ENCODE measurements around the gene PYGM.

Gene PYGM

GRCh38 chr11:64796047-64796756 is 36.4 kb upstream of the PYGM start:
- DNase-seq: no peak
- no peak overlapping the region for H2BK12ac ChIP-seq (ENCODE audit: low read length)
- no peak overlapping the region for H3K27ac ChIP-seq (ENCODE audit: low read depth, low read length)
- no peaks in the 10 kb centered on the region for H3K79me1 ChIP-seq (ENCODE audit: low read length)
- H3K18ac ChIP-seq (ENCODE audit: low read length): no peak overlapping the region
- no peaks in the 10 kb centered on the region for H3K4me1 ChIP-seq (ENCODE audit: control insufficient read depth in 1 of 2, insufficient read depth in 2 of 2, low read length in 2 of 2)
- no peak overlapping the region for H3K14ac ChIP-seq (ENCODE audit: low read length)
- no peak overlapping the region for H4K8ac ChIP-seq (ENCODE audit: low read depth, low read length)
- no peaks in the 10 kb centered on the region for H3K27me3 ChIP-seq (ENCODE audit: insufficient read depth, low read length)
- no peak overlapping the region for H3K9ac ChIP-seq (ENCODE audit: low read length)
- H3K4me3 ChIP-seq (ENCODE audit: low read depth, low read length): no peak overlapping the region
- no CpG with 5 or more reads among the region's 19 CpGs for WGBS (ENCODE audit: extremely low coverage, insufficient coverage, insufficient read length)
- no peaks in the 10 kb centered on the region for H3K79me2 ChIP-seq (ENCODE audit: control insufficient read depth, insufficient read depth, low read length, poor library complexity)
- H4K91ac ChIP-seq (ENCODE audit: low read depth, low read length): no peak overlapping the region
- no peak overlapping the region for H4K12ac ChIP-seq (ENCODE audit: low read depth, low read length)
- H3K23ac ChIP-seq (ENCODE audit: low read length): no peak overlapping the region
- no peak overlapping the region for H2BK120ac ChIP-seq (ENCODE audit: insufficient read depth, low read length, poor library complexity)
- H2BK5ac ChIP-seq (ENCODE audit: low read depth, low read length, poor library complexity): no peak overlapping the region
- no peak overlapping the region for H2AK5ac ChIP-seq (ENCODE audit: low read length)
- H3K4me2 ChIP-seq (ENCODE audit: low read length): no peak overlapping the region
- H3K36me3 ChIP-seq (ENCODE audit: control insufficient read depth in 1 of 2, insufficient read depth in 2 of 2, low read length in 2 of 2): peaks cover 37 to 38% of the 10 kb centered on the region in 2 experiments
- H3K9me3 ChIP-seq (ENCODE audit: insufficient read depth, low read depth, low read length): no peaks in the 10 kb centered on the region
- H2AFZ ChIP-seq (ENCODE audit: insufficient read depth, low read length, poor library complexity): no peak overlapping the region
- H3K4ac ChIP-seq (ENCODE audit: low read depth, low read length): no peak overlapping the region

- DNase-seq: no peak
- Histone ChIP-seq H3K79me2 (ENCODE audit: control insufficient read depth, insufficient read depth, low read length, poor library complexity) (no peaks in the 10 kb centered on the region), H3K27ac (ENCODE audit: low read depth, low read length) (no peak overlapping the region), H3K4ac (ENCODE audit: low read depth, low read length) (no peak overlapping the region), H2BK12ac (ENCODE audit: low read length) (no peak overlapping the region), H3K23ac (ENCODE audit: low read length) (no peak overlapping the region), H3K36me3 (ENCODE audit: control insufficient read depth in 1 of 2, insufficient read depth in 2 of 2, low read length in 2 of 2) (peaks cover 43 to 44% of the 10 kb centered on the region in 2 experiments), H3K27me3 (ENCODE audit: insufficient read depth, low read length) (no peaks in the 10 kb centered on the region), H3K79me1 (ENCODE audit: low read length) (no peaks in the 10 kb centered on the region), H3K14ac (ENCODE audit: low read length) (no peak overlapping the region), H2AK5ac (ENCODE audit: low read length) (no peak overlapping the region), H4K12ac (ENCODE audit: low read depth, low read length) (no peak overlapping the region), H3K4me3 (ENCODE audit: low read depth, low read length) (no peak overlapping the region), H3K9me3 (ENCODE audit: insufficient read depth, low read depth, low read length) (no peaks in the 10 kb centered on the region), H2AFZ (ENCODE audit: insufficient read depth, low read length, poor library complexity) (no peak overlapping the region), H4K8ac (ENCODE audit: low read depth, low read length) (no peak overlapping the region), H3K4me1 (ENCODE audit: control insufficient read depth in 1 of 2, insufficient read depth in 2 of 2, low read length in 2 of 2) (no peaks in the 10 kb centered on the region), H2BK5ac (ENCODE audit: low read depth, low read length, poor library complexity) (no peak overlapping the region), H3K18ac (ENCODE audit: low read length) (no peak overlapping the region), H2BK120ac (ENCODE audit: insufficient read depth, low read length, poor library complexity) (no peak overlapping the region), H3K9ac (ENCODE audit: low read length) (no peak overlapping the region), H4K91ac (ENCODE audit: low read depth, low read length) (no peak overlapping the region), H3K4me2 (ENCODE audit: low read length) (no peak overlapping the region)
- WGBS (ENCODE audit: extremely low coverage, insufficient coverage, insufficient read length): no CpG with 5 or more reads among the region's 10 CpGs
Measured at GRCh38 chr11:64794526-64794925, 34.8 kb upstream of the PYGM start.

GRCh38 chr11:64793271-64794160 is 33.7 kb upstream of the PYGM start:
- Histone ChIP-seq H2BK120ac (ENCODE audit: insufficient read depth, low read length, poor library complexity) (no peak overlapping the region), H3K4ac (ENCODE audit: low read depth, low read length) (no peak overlapping the region), H3K4me1 (ENCODE audit: control insufficient read depth in 1 of 2, insufficient read depth in 2 of 2, low read length in 2 of 2) (no peaks in the 10 kb centered on the region), H2BK5ac (ENCODE audit: low read depth, low read length, poor library complexity) (no peak overlapping the region), H3K4me3 (ENCODE audit: low read depth, low read length) (no peak overlapping the region), H3K27me3 (ENCODE audit: insufficient read depth, low read length) (no peaks in the 10 kb centered on the region), H3K23ac (ENCODE audit: low read length) (no peak overlapping the region), H3K27ac (ENCODE audit: low read depth, low read length) (no peak overlapping the region), H3K18ac (ENCODE audit: low read length) (no peak overlapping the region), H3K79me1 (ENCODE audit: low read length) (no peaks in the 10 kb centered on the region), H3K79me2 (ENCODE audit: control insufficient read depth, insufficient read depth, low read length, poor library complexity) (no peaks in the 10 kb centered on the region), H4K8ac (ENCODE audit: low read depth, low read length) (no peak overlapping the region), H2BK12ac (ENCODE audit: low read length) (no peak overlapping the region), H2AFZ (ENCODE audit: insufficient read depth, low read length, poor library complexity) (no peak overlapping the region), H3K36me3 (ENCODE audit: control insufficient read depth in 1 of 2, insufficient read depth in 2 of 2, low read length in 2 of 2) (peaks cover 44 to 45% of the 10 kb centered on the region in 2 experiments), H3K14ac (ENCODE audit: low read length) (no peak overlapping the region), H3K9me3 (ENCODE audit: insufficient read depth, low read depth, low read length) (no peaks in the 10 kb centered on the region), H3K4me2 (ENCODE audit: low read length) (no peak overlapping the region), H3K9ac (ENCODE audit: low read length) (no peak overlapping the region), H4K12ac (ENCODE audit: low read depth, low read length) (no peak overlapping the region), H2AK5ac (ENCODE audit: low read length) (no peak overlapping the region), H4K91ac (ENCODE audit: low read depth, low read length) (no peak overlapping the region)
- WGBS (ENCODE audit: extremely low coverage, insufficient coverage, insufficient read length): no CpG with 5 or more reads among the region's 11 CpGs
- no peak for DNase-seq

- H2BK5ac ChIP-seq (ENCODE audit: low read depth, low read length, poor library complexity): no peak overlapping the region
- no peak for DNase-seq
- H3K27me3 ChIP-seq (ENCODE audit: insufficient read depth, low read length): no peaks in the 10 kb centered on the region
- H3K4ac ChIP-seq (ENCODE audit: low read depth, low read length): no peak overlapping the region
- no peak overlapping the region for H3K14ac ChIP-seq (ENCODE audit: low read length)
- no peak overlapping the region for H4K8ac ChIP-seq (ENCODE audit: low read depth, low read length)
- H3K79me2 ChIP-seq (ENCODE audit: control insufficient read depth, insufficient read depth, low read length, poor library complexity): no peaks in the 10 kb centered on the region
- H3K9me3 ChIP-seq (ENCODE audit: insufficient read depth, low read depth, low read length): no peaks in the 10 kb centered on the region
- no peak overlapping the region for H3K18ac ChIP-seq (ENCODE audit: low read length)
- no peaks in the 10 kb centered on the region for H3K79me1 ChIP-seq (ENCODE audit: low read length)
- no peak overlapping the region for H2AFZ ChIP-seq (ENCODE audit: insufficient read depth, low read length, poor library complexity)
- H3K4me3 ChIP-seq (ENCODE audit: low read depth, low read length): no peak overlapping the region
- H3K36me3 ChIP-seq (ENCODE audit: control insufficient read depth in 1 of 2, insufficient read depth in 2 of 2, low read length in 2 of 2): peaks cover 47 to 51% of the 10 kb centered on the region in 2 experiments
- H3K4me1 ChIP-seq (ENCODE audit: control insufficient read depth in 1 of 2, insufficient read depth in 2 of 2, low read length in 2 of 2): no peaks in the 10 kb centered on the region
- H4K91ac ChIP-seq (ENCODE audit: low read depth, low read length): no peak overlapping the region
- no CpG with 5 or more reads among the region's 4 CpGs for WGBS (ENCODE audit: extremely low coverage, insufficient coverage, insufficient read length)
- H3K27ac ChIP-seq (ENCODE audit: low read depth, low read length): no peak overlapping the region
- H3K4me2 ChIP-seq (ENCODE audit: low read length): no peak overlapping the region
- H3K23ac ChIP-seq (ENCODE audit: low read length): no peak overlapping the region
- no peak overlapping the region for H2AK5ac ChIP-seq (ENCODE audit: low read length)
- no peak overlapping the region for H2BK120ac ChIP-seq (ENCODE audit: insufficient read depth, low read length, poor library complexity)
- H3K9ac ChIP-seq (ENCODE audit: low read length): no peak overlapping the region
- H2BK12ac ChIP-seq (ENCODE audit: low read length): no peak overlapping the region
- H4K12ac ChIP-seq (ENCODE audit: low read depth, low read length): no peak overlapping the region
Measured at GRCh38 chr11:64792482-64792881, 32.7 kb upstream of the PYGM start.

Measured in trophoblast cell (in vitro differentiated cells and primary cell).